COLO668 (cell line): ENCODE results near the gene RHBDD3.

Experiments
- DNase-seq: peaks from one replicate; lab custom pipeline; 2025; ENCODE audit not compliant: unreplicated experiment; lab: John Stamatoyannopoulos, UW

The RHBDD3 gene

GRCh38 chr22:29267858-29268510, at the start of gene RHBDD3, which contains the start of gene EWSR1:
RHBDD3 (minus strand) TSS chr22:29267981; CDS start chr22:29265626, 2,355 bp downstream.
EWSR1 (plus strand) TSS chr22:29268268; CDS start chr22:29268337, 69 bp downstream.
- DNase-seq: peak; percentile 95

GRCh38 chr22:29316141-29316828, 48.5 kb upstream of the RHBDD3 start:
- DNase-seq: no peak

- peak; percentile 37 for DNase-seq
Measured at GRCh38 chr22:29315286-29316140, 47.7 kb upstream of the RHBDD3 start, which contains the start of gene RASL10A. RASL10A (minus strand) TSS chr22:29315697; CDS start chr22:29315246, 451 bp downstream.

- peak; percentile 39 for DNase-seq
Measured at GRCh38 chr22:29314537-29315285, 46.9 kb upstream of the RHBDD3 start.

- DNase-seq: peak; percentile 49
Measured at GRCh38 chr22:29313576-29314466, 46.0 kb upstream of the RHBDD3 start.

- no peak for DNase-seq
Measured at GRCh38 chr22:29313126-29313575, 45.4 kb upstream of the RHBDD3 start.

- no peak for DNase-seq
Measured at GRCh38 chr22:29312218-29313125, 44.7 kb upstream of the RHBDD3 start.

GRCh38 chr22:29311464-29312217, 43.9 kb upstream of the RHBDD3 start:
- no peak for DNase-seq

GRCh38 chr22:29310863-29311339, 43.1 kb upstream of the RHBDD3 start:
- DNase-seq: peak; percentile 72

- no peak for DNase-seq
Measured at GRCh38 chr22:29310065-29310862, 42.5 kb upstream of the RHBDD3 start.

GRCh38 chr22:29309332-29310064, 41.7 kb upstream of the RHBDD3 start:
- no peak for DNase-seq

- DNase-seq: no peak
Measured at GRCh38 chr22:29308791-29309262, 41.0 kb upstream of the RHBDD3 start.

- DNase-seq: no peak
Measured at GRCh38 chr22:29308148-29308790, 40.5 kb upstream of the RHBDD3 start.

GRCh38 chr22:29307596-29308147, 39.9 kb upstream of the RHBDD3 start:
- no peak for DNase-seq
